H1 (cell line): Measurements from ENCODE around the gene LPCAT3. TPM values are rescaled to one million over a fixed set of nuclear protein-coding genes. Genes with fewer than 3 reads are reported as not detected.

Source experiments
- CTCF ChIA-PET: fragments of 300-600 bp; sonication (Branson Sonifier 250); formaldehyde crosslinking; loops from one replicate; lab custom pipeline; 2021; ENCODE audit not compliant: partially characterized antibody; lab: Charles Lee
- POLR2A ChIA-PET: fragments of 300-600 bp; sonication (Branson Sonifier 250); formaldehyde crosslinking; loops from one replicate; lab custom pipeline; 2021; ENCODE audit warnings: inconsistent platforms; ENCODE audit not compliant: partially characterized antibody; lab: Charles Lee
- DNase-seq, 2 experiments: peaks; one replicate each; pipeline versions ENCODE4 v3.0.0 to v3.0.0-alpha.2; 2010 to 2022; ENCODE audit warnings: low spot score in 2 of 2, low read depth in 1 of 2, mixed read lengths in 1 of 2
- FAIRE-seq: peaks from 2 replicates; lab custom pipeline; 2011; peaks lifted over from hg19 to GRCh38; lab: Jason Lieb, UNC
- H2AFZ ChIP-seq: 2 replicates; pipeline ENCODE4 v1.8.1; 2012; ENCODE audit warnings: low read length, inconsistent platforms
- H2AK5ac ChIP-seq: 2 replicates; pipeline ENCODE4 v1.6.1; 2013; ENCODE audit warnings: low read depth, low read length
- H2BK120ac ChIP-seq: replicated peaks from 2 replicates; pipeline ENCODE3; 2013; ENCODE audit warnings: low read depth, low read length, inconsistent platforms
- H2BK12ac ChIP-seq: 2 replicates; pipeline ENCODE4 v1.6.1; 2013; ENCODE audit warnings: low read depth, low read length
- H2BK15ac ChIP-seq: 2 replicates; pipeline ENCODE4 v1.6.1; 2013; ENCODE audit warnings: low read length
- H2BK20ac ChIP-seq: 2 replicates; pipeline ENCODE4 v1.6.1; 2013; ENCODE audit warnings: low read length
- H2BK5ac ChIP-seq: 2 replicates; pipeline ENCODE4 v1.6.1; 2013; ENCODE audit warnings: low read depth, low read length
- H3K14ac ChIP-seq: 2 replicates; pipeline ENCODE4 v1.6.1; 2013; ENCODE audit warnings: inconsistent platforms; ENCODE audit not compliant: insufficient read length
- H3K18ac ChIP-seq: 2 replicates; pipeline ENCODE4 v1.6.1; 2013; ENCODE audit warnings: low read length; ENCODE audit errors: extremely low read depth
- H3K23ac ChIP-seq: 2 replicates; pipeline ENCODE4 v1.6.1; 2013; ENCODE audit warnings: inconsistent platforms; ENCODE audit not compliant: insufficient read length
- H3K23me2 ChIP-seq: 2 replicates; pipeline ENCODE4 v1.6.1; 2013; ENCODE audit warnings: low read depth, low read length
- H3K27ac ChIP-seq: 2 replicates; pipeline ENCODE4 v1.6.1; 2011; ENCODE audit warnings: low read depth, low read length, inconsistent platforms
- H3K27me3 ChIP-seq, 4 experiments: replicated peaks in 1 of 4; 1 replicate in 1 of 4; 2 replicates in 3 of 4; pipeline versions ENCODE4 v1.6.1 to v1.8.1; 2011 to 2013; ENCODE audit warnings: low read length in 3 of 4, mild to moderate bottlenecking in 3 of 4, inconsistent platforms in 2 of 4, mixed read lengths in 2 of 4, moderate library complexity in 1 of 4; ENCODE audit not compliant: control insufficient read depth in 3 of 4, insufficient read depth in 3 of 4; ENCODE audit errors: extremely low read depth in 1 of 4
- H3K36me3 ChIP-seq, 4 experiments: 2 replicates each; pipeline versions ENCODE4 v1.6.1 to v1.8.1; 2011 to 2013; ENCODE audit warnings: mild to moderate bottlenecking in 4 of 4, low read length in 3 of 4, moderate library complexity in 2 of 4, control low read depth in 1 of 4, inconsistent platforms in 1 of 4; ENCODE audit not compliant: insufficient read depth in 4 of 4, control insufficient read depth in 2 of 4
- H3K4ac ChIP-seq: replicated peaks from 2 replicates; pipeline ENCODE3; 2013; ENCODE audit warnings: low read length, low read depth, mixed read lengths, inconsistent platforms; ENCODE audit not compliant: insufficient read length
- H3K4me1 ChIP-seq, 4 experiments: replicated peaks in 1 of 4; 1 replicate in 1 of 4; 2 replicates in 3 of 4; pipeline versions ENCODE4 v1.6.1 to v1.8.1; 2011 to 2013; ENCODE audit warnings: low read length in 3 of 4, inconsistent platforms in 2 of 4, mixed read lengths in 1 of 4; ENCODE audit not compliant: insufficient read depth in 4 of 4, control insufficient read depth in 3 of 4
- H3K4me2 ChIP-seq, 2 experiments: 2 replicates each; pipeline versions ENCODE4 v1.6.1 to v1.8.1; 2011 to 2013; ENCODE audit warnings: low read depth in 2 of 2, low read length in 2 of 2, control low read depth in 1 of 2, inconsistent platforms in 1 of 2, mild to moderate bottlenecking in 1 of 2; ENCODE audit not compliant: insufficient read depth in 1 of 2
- H3K4me3 ChIP-seq, 4 experiments: fragments of 200-600, 300-600 bp in 1 of 4; sonication (generic), shearing (Covaris generic), sonication (Bioruptor Twin) in 1 of 4; 2 replicates each; pipeline versions ENCODE4 v1.5.1 to v1.8.1; 2011 to 2016; ENCODE audit warnings: low read length in 4 of 4, low read depth in 3 of 4, control low read depth in 2 of 4, inconsistent platforms in 2 of 4, mild to moderate bottlenecking in 2 of 4, mixed read lengths in 1 of 4, moderate library complexity in 1 of 4; ENCODE audit not compliant: insufficient read depth in 2 of 4; ENCODE audit errors: extremely low read depth in 1 of 4
- H3K56ac ChIP-seq: replicated peaks from 2 replicates; pipeline ENCODE3; 2013; ENCODE audit warnings: low read depth, mild to moderate bottlenecking, mixed read lengths, low read length, inconsistent platforms; ENCODE audit not compliant: insufficient read length
- H3K79me1 ChIP-seq: 2 replicates; pipeline ENCODE4 v1.6.1; 2013; ENCODE audit warnings: low read depth, low read length, control low read depth
- H3K79me2 ChIP-seq, 2 experiments: 2 replicates each; pipeline versions ENCODE4 v1.6.1 to v1.8.1; 2012 to 2013; ENCODE audit warnings: low read length in 2 of 2, mild to moderate bottlenecking in 2 of 2, inconsistent platforms in 1 of 2; ENCODE audit not compliant: insufficient read depth in 2 of 2, control insufficient read depth in 1 of 2
- H3K9ac ChIP-seq, 4 experiments: replicated peaks in 1 of 4; 1 replicate in 1 of 4; 2 replicates in 3 of 4; pipeline versions ENCODE4 v1.6.1 to v1.8.1; 2011 to 2013; ENCODE audit warnings: low read depth in 3 of 4, low read length in 3 of 4, control low read depth in 2 of 4, mild to moderate bottlenecking in 2 of 4, moderate library complexity in 2 of 4, inconsistent platforms in 1 of 4; ENCODE audit errors: extremely low read depth in 1 of 4
- H3K9me3 ChIP-seq, 2 experiments: 2 replicates each; pipeline versions ENCODE4 v1.6.1 to v1.8.1; 2012 to 2013; ENCODE audit warnings: mild to moderate bottlenecking in 2 of 2, moderate library complexity in 2 of 2, control low read depth in 1 of 2, inconsistent platforms in 1 of 2, low read depth in 1 of 2, low read length in 1 of 2, mixed read lengths in 1 of 2; ENCODE audit not compliant: insufficient read depth in 2 of 2
- H4K20me1 ChIP-seq, 2 experiments: replicated peaks in 1 of 2; 2 replicates each; pipeline versions ENCODE3 to v1.8.1; 2011 to 2013; ENCODE audit warnings: inconsistent platforms in 2 of 2, low read length in 2 of 2, mild to moderate bottlenecking in 1 of 2; ENCODE audit not compliant: insufficient read depth in 2 of 2, control insufficient read depth in 1 of 2
- H4K5ac ChIP-seq: 2 replicates; pipeline ENCODE4 v1.6.1; 2013; ENCODE audit warnings: low read length, low read depth, mixed read lengths, inconsistent platforms; ENCODE audit not compliant: insufficient read length
- H4K8ac ChIP-seq: 2 replicates; pipeline ENCODE4 v1.8.0; 2013; ENCODE audit warnings: mild to moderate bottlenecking, moderate library complexity, low read length, inconsistent platforms; ENCODE audit not compliant: insufficient read depth; ENCODE audit errors: extremely low read depth
- H4K91ac ChIP-seq: replicated peaks from 2 replicates; pipeline ENCODE3; 2013; ENCODE audit warnings: low read length, mixed read lengths, inconsistent platforms; ENCODE audit not compliant: insufficient read length
- ASH2L ChIP-seq: fragments of 200-600, 300-600 bp; sonication (generic); IDR thresholded peaks from one replicate; pipeline ENCODE4 v1.7.1; 2017; ENCODE audit warnings: low read length
- EGR1 ChIP-seq: IDR thresholded peaks from 2 replicates; pipeline ENCODE4 v1.6.1; 2011; ENCODE audit warnings: low read depth, low read length, borderline replicate concordance
- EZH2 ChIP-seq: fragments of 200-600 bp; sonication (generic); IDR thresholded peaks from 2 replicates; pipeline ENCODE4 v1.7.1; 2012; ENCODE audit warnings: low read depth, mild to moderate bottlenecking, moderate library complexity, low read length, inconsistent platforms; ENCODE audit not compliant: severe bottlenecking
- FOSL1 ChIP-seq: IDR thresholded peaks from 2 replicates; pipeline ENCODE4 v1.6.1; 2011; ENCODE audit warnings: mild to moderate bottlenecking, low read depth, low read length, moderate library complexity; ENCODE audit not compliant: insufficient read depth
- KDM1A ChIP-seq: fragments of 200-600, 300-600 bp; sonication (generic); IDR thresholded peaks from 2 replicates; pipeline ENCODE4 v1.7.1; 2016; ENCODE audit warnings: mild to moderate bottlenecking, low read length, borderline replicate concordance
- KDM5A ChIP-seq: fragments of 200-600 bp; IDR thresholded peaks from 2 replicates; pipeline ENCODE4 v1.7.1; 2012; ENCODE audit warnings: mild to moderate bottlenecking, low read length, inconsistent platforms, mixed read lengths
- RXRA ChIP-seq: IDR thresholded peaks from 2 replicates; pipeline ENCODE4 v1.6.1; 2011; ENCODE audit warnings: low read depth, mild to moderate bottlenecking, low read length, moderate library complexity; ENCODE audit not compliant: insufficient read depth
- TCF12 ChIP-seq: IDR thresholded peaks from 2 replicates; pipeline ENCODE4 v1.6.1; 2011; ENCODE audit warnings: low read depth, mild to moderate bottlenecking, low read length
- WGBS, 2 experiments: shearing (Covaris generic) in 1 of 2; methylation state at CpG; one replicate each; pipeline versions ENCODE4 v1.1.6 to v1.1.7; 2013 to 2015; ENCODE audit warnings: low lambda C conversion rate in 2 of 2, mixed read lengths in 2 of 2, inconsistent platforms in 1 of 2, low coverage in 1 of 2, missing lambda C conversion rate in 1 of 2; ENCODE audit not compliant: insufficient replicate concordance in 2 of 2, insufficient coverage in 1 of 2, insufficient read length in 1 of 2; ENCODE audit errors: extremely low coverage in 1 of 2, missing lambda C conversion rate in 1 of 2; 5-methylcytosine and 5-hydroxymethylcytosine counted together
- polyA plus RNA-seq, 7 experiments: library from polyadenylated mRNA; depleted of rRNA in 3 of 7; stranded (reverse) in 5 of 7; unstranded in 2 of 7; fragments of >200 nt in 5 of 7; fragments of 200-250 nt in 2 of 7; gene quantifications; 1 replicate in 5 of 7; 2 replicates in 1 of 7; 4 replicates in 1 of 7; pipeline versions ENCODE4 v1.2.1 to v1.2.3, GENCODE V29; 2011 to 2013; ENCODE audit warnings: missing spikeins in 2 of 7, mixed read lengths in 2 of 7
- total RNA-seq: library from RNA; stranded (reverse); fragmentation: NEBNext Ultra II Directional; extraction: Animal tissue kit (Norgen Biotek cat#: 25700); gene quantifications from 2 replicates; pipeline ENCODE4 v1.2.1, GENCODE V29; 2021
- TF ChIP-seq, protein P1 (sequence below): IDR thresholded peaks from 2 replicates; pipeline ENCODE4 v1.6.1; 2011; ENCODE audit warnings: low read length, improper control_type of control experiment
- TF ChIP-seq, protein P2 (sequence below): IDR thresholded peaks from 2 replicates; pipeline ENCODE4 v1.6.1; 2011; ENCODE audit warnings: low read depth, mild to moderate bottlenecking, low read length; ENCODE audit not compliant: insufficient read depth

Gene LPCAT3
- total and polyA plus RNA-seq, 2 of the 8 experiments (the other 6 are each of a cell fraction or from before 2014, with no cell fraction given) = 55.8 to 70.4 TPM

DNA sequence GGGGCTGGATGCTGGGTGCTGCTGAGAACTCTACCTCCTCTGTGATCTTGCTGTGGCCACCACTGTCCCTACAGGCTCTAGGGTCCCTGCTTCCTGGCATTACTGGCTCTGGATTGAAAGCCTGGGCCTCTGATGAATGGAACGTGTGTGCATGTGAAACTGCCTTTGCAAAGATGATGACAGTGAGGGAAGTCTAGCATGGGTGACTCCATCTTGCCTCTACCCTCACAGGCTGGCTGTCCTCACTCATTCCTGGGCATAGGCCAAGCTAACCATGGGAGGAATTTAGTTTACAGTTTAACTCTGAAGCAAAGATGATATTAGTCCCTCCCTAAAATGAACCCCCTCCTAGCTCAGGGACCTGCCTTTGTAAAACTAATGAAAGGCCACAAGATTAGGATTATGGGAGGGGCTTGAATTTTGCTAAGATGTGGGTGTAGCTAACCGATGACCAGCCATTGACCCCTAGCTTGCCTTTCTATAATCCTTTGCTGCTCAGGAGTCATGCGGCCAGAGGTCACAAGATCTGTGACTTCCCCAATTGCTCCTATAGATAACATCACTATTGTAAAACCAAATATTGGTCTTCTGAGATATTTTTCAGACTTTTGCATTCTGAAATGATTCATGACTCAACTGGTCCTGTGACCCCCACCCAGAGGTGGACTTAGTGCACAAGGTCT is 40.0 kb upstream of the LPCAT3 start:
- H3K23me2 ChIP-seq = no peaks in the 10 kb centered on the region
- no peak overlapping the region for H3K14ac ChIP-seq
- no peak overlapping the region for H2AFZ ChIP-seq
- H2BK5ac ChIP-seq = no peak overlapping the region
- no peak for FAIRE-seq
- H3K23ac ChIP-seq = no peak overlapping the region
- no peaks in the 10 kb centered on the region for H3K9me3 ChIP-seq
- no peak overlapping the region for H2BK12ac ChIP-seq
- no peak overlapping the region for H3K4me2 ChIP-seq
- no peak overlapping the region for H4K91ac ChIP-seq
- no peak overlapping the region for H3K18ac ChIP-seq
- H3K79me2 ChIP-seq = no peaks in the 10 kb centered on the region
- no peak overlapping the region for H2BK15ac ChIP-seq
- DNase-seq = no peak
- H3K4ac ChIP-seq = no peak overlapping the region
- no peak overlapping the region for H3K27ac ChIP-seq
- H4K5ac ChIP-seq = no peak overlapping the region
- no peak overlapping the region for H2AK5ac ChIP-seq
- H4K20me1 ChIP-seq = no peaks in the 10 kb centered on the region
- no peaks in the 10 kb centered on the region for H3K79me1 ChIP-seq
- no peak overlapping the region for H4K8ac ChIP-seq
- CTCF ChIA-PET = interaction anchor here (0.6 to 6.7 kb wide), 14 partner anchors 10 to 130 kb away, joined by 3 to 58 read pairs (median 6); partner anchors contain the start of genes C1R and C1RL
- H3K4me3 ChIP-seq = no peak overlapping the region
- POLR2A ChIA-PET = interaction anchor here (1.2 to 1.8 kb wide), 3 partner anchors 31 to 114 kb away, joined by 3 to 4 read pairs (median 3); no protein-coding TSS in a partner anchor
- no peak overlapping the region for H2BK120ac ChIP-seq
- H3K36me3 ChIP-seq = no peaks in the 10 kb centered on the region
- no peak overlapping the region for H3K9ac ChIP-seq
- 84% methylated on average over 3 of the region's 3 CpGs; no CpG with 5 or more reads in 1 of the 2 experiments for WGBS, 2 experiments
- no peak overlapping the region for H2BK20ac ChIP-seq
- no peak overlapping the region for H3K56ac ChIP-seq
- H3K27me3 ChIP-seq = no peaks in the 10 kb centered on the region
- peaks cover 0 to 5% (median 2%) of the 10 kb centered on the region in 4 experiments; a peak in 3 of 7 replicates for H3K4me1 ChIP-seq
- TF ChIP-seq EZH2 = no peak
- no peak for TF ChIP-seq TCF12
- TF ChIP-seq, protein P1, sequence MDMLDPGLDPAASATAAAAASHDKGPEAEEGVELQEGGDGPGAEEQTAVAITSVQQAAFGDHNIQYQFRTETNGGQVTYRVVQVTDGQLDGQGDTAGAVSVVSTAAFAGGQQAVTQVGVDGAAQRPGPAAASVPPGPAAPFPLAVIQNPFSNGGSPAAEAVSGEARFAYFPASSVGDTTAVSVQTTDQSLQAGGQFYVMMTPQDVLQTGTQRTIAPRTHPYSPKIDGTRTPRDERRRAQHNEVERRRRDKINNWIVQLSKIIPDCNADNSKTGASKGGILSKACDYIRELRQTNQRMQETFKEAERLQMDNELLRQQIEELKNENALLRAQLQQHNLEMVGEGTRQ = no peak
- TF ChIP-seq FOSL1 = no peak
- TF ChIP-seq ASH2L = no peak
- TF ChIP-seq, protein P2, sequence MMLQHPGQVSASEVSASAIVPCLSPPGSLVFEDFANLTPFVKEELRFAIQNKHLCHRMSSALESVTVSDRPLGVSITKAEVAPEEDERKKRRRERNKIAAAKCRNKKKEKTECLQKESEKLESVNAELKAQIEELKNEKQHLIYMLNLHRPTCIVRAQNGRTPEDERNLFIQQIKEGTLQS = no peak
- TF ChIP-seq KDM5A = no peak
- no peak for TF ChIP-seq EGR1
- no peak for TF ChIP-seq KDM1A
- no peak for TF ChIP-seq RXRA
